ENCODE data around the gene KBTBD7. TPM values are rescaled to one million over a fixed set of nuclear protein-coding genes. Genes with fewer than 3 reads are reported as not detected.

KBTBD7 gene
- polyA plus RNA-seq, 3 donors: 0.43 to 7.7 (median 5.5) TPM

GRCh38 chr13:41150058-41150457 lies 44.3 kb downstream of the KBTBD7 start:
- peaks cover 49 to 55% of the 10 kb centered on the region in 2 donors for H3K9me3 ChIP-seq (replicated peaks in 1 of 2; ENCODE audit: control insufficient read depth in 1 of 2, insufficient read depth in 1 of 2, low read length in 2 of 2)
- H3K27me3 Mint-ChIP-seq (ENCODE audit: low read depth in 3 of 3): peaks cover 0 to 1% (median 0%) of the 10 kb centered on the region in 3 donors
- no peak overlapping the region for H3K4me3 Mint-ChIP-seq
- no peak overlapping the region for H3K9ac ChIP-seq (ENCODE audit: insufficient read depth, low read length, poor library complexity, severe bottlenecking)
- DNase-seq: no peak
- no peaks in the 10 kb centered on the region for H3K4me1 Mint-ChIP-seq
- TF ChIP-seq CTCF (IDR thresholded peaks at IDR 0.05): no peak
- peak overlapping the region in 1 of 7 donors; percentile 44 for H3K27ac Mint-ChIP-seq
- H3K79me2 ChIP-seq (ENCODE audit: insufficient read depth, low read length): no peaks in the 10 kb centered on the region
- peaks cover 0 to 10% of the 10 kb centered on the region in 2 donors for H3K36me3 ChIP-seq (replicated peaks in 1 of 2; ENCODE audit: control insufficient read depth in 1 of 2, insufficient read depth in 2 of 2, low read length in 2 of 2)
- WGBS (ENCODE audit: insufficient coverage): 92% methylated on average over 1 of the region's 2 CpGs
- H3K9me3 Mint-ChIP-seq: peaks cover 39 to 68% (median 58%) of the 10 kb centered on the region in 7 donors
- no peaks in the 10 kb centered on the region for H3K4me1 ChIP-seq (ENCODE audit: control insufficient read depth in 1 of 2, insufficient read depth in 2 of 2, low read length in 2 of 2)
- peaks cover 5 to 13% of the 10 kb centered on the region in 2 donors for H3K36me3 Mint-ChIP-seq
- H3K4me3 ChIP-seq (replicated peaks in 1 of 3; ENCODE audit: low read depth in 2 of 3, low read length in 3 of 3): no peak overlapping the region
- H4K20me1 ChIP-seq (ENCODE audit: insufficient read depth, low read length): no peaks in the 10 kb centered on the region
- H3K27me3 ChIP-seq (ENCODE audit: control insufficient read depth in 2 of 2, insufficient read depth in 2 of 2, low read length in 2 of 2): no peaks in the 10 kb centered on the region
- no peak overlapping the region for H2AFZ ChIP-seq (ENCODE audit: insufficient read depth, low read depth, low read length, poor library complexity, severe bottlenecking)
- intact Hi-C loops (cut with micrococcal nuclease): no loop called here
- H3K4me2 ChIP-seq (replicated peaks; ENCODE audit: extremely low read depth, low read length, poor library complexity, severe bottlenecking): no peak overlapping the region
- H3K27ac ChIP-seq (ENCODE audit: low read depth in 1 of 2, low read length in 2 of 2): no peak overlapping the region

- Histone ChIP-seq H3K4me2 (replicated peaks; ENCODE audit: extremely low read depth, low read length, poor library complexity, severe bottlenecking) (no peak overlapping the region), H3K4me3 (replicated peaks in 1 of 3; ENCODE audit: low read depth in 2 of 3, low read length in 3 of 3) (no peak overlapping the region), H3K9me3 (replicated peaks in 1 of 2; ENCODE audit: control insufficient read depth in 1 of 2, insufficient read depth in 1 of 2, low read length in 2 of 2) (peaks cover 54 to 55% of the 10 kb centered on the region in 2 donors), H4K20me1 (ENCODE audit: insufficient read depth, low read length) (no peaks in the 10 kb centered on the region), H3K79me2 (ENCODE audit: insufficient read depth, low read length) (no peaks in the 10 kb centered on the region), H3K9ac (ENCODE audit: insufficient read depth, low read length, poor library complexity, severe bottlenecking) (no peak overlapping the region), H3K27me3 (ENCODE audit: control insufficient read depth in 2 of 2, insufficient read depth in 2 of 2, low read length in 2 of 2) (no peaks in the 10 kb centered on the region), H3K4me1 (ENCODE audit: control insufficient read depth in 1 of 2, insufficient read depth in 2 of 2, low read length in 2 of 2) (no peaks in the 10 kb centered on the region), H2AFZ (ENCODE audit: insufficient read depth, low read depth, low read length, poor library complexity, severe bottlenecking) (no peak overlapping the region), H3K27ac (ENCODE audit: low read depth in 1 of 2, low read length in 2 of 2) (no peak overlapping the region), H3K36me3 (replicated peaks in 1 of 2; ENCODE audit: control insufficient read depth in 1 of 2, insufficient read depth in 2 of 2, low read length in 2 of 2) (peaks cover 0 to 10% of the 10 kb centered on the region in 2 donors)
- Mint-ChIP-seq H3K4me3 (no peak overlapping the region), H3K4me1 (no peaks in the 10 kb centered on the region), H3K36me3 (peaks cover 5 to 13% of the 10 kb centered on the region in 2 donors), H3K27me3 (ENCODE audit: low read depth in 3 of 3) (peaks cover 0 to 1% (median 0%) of the 10 kb centered on the region in 3 donors), H3K27ac (peak overlapping the region in 1 of 7 donors; percentile 4), H3K9me3 (peaks cover 39 to 68% (median 62%) of the 10 kb centered on the region in 7 donors)
- TF ChIP-seq CTCF (IDR thresholded peaks at IDR 0.05): no peak
- 100% methylated on average over 1 of the region's 3 CpGs for WGBS (ENCODE audit: insufficient coverage)
- intact Hi-C loops (cut with micrococcal nuclease): loop anchor here in 1 of 2 donors (5.0 kb wide), 1 partner anchor 39 kb away; no protein-coding TSS in a partner anchor
- DNase-seq: no peak
Observed at GRCh38 chr13:41148419-41149283, 45.7 kb downstream of the KBTBD7 start.
